ENCODE results near the gene TSPEAR.

DNA sequence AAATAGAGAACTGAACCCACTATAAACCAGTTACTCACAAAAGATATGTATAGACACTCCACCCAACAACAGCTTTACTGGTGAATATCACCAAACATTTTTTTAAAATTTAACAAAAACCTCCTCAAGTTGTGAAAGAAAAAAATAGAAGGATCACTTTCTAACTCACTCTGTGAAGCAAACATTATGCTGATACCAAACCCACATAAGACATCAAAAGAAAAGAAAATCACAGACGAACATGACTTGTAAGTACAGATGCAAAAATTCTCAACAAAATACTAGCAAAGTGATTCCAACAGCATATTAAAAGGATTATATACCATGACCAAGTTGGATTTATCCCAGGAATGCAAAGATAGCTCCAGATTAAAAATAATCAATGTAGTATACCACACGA is 19.7 kb downstream of the TSPEAR start:
- TF ChIP-seq, protein P1, sequence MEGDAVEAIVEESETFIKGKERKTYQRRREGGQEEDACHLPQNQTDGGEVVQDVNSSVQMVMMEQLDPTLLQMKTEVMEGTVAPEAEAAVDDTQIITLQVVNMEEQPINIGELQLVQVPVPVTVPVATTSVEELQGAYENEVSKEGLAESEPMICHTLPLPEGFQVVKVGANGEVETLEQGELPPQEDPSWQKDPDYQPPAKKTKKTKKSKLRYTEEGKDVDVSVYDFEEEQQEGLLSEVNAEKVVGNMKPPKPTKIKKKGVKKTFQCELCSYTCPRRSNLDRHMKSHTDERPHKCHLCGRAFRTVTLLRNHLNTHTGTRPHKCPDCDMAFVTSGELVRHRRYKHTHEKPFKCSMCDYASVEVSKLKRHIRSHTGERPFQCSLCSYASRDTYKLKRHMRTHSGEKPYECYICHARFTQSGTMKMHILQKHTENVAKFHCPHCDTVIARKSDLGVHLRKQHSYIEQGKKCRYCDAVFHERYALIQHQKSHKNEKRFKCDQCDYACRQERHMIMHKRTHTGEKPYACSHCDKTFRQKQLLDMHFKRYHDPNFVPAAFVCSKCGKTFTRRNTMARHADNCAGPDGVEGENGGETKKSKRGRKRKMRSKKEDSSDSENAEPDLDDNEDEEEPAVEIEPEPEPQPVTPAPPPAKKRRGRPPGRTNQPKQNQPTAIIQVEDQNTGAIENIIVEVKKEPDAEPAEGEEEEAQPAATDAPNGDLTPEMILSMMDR (IDR thresholded peaks at IDR 0.05 in 8 of 11, conservative IDR thresholded peaks at IDR 0.05 in 3 of 11) = no peak
- TF ChIP-seq POLR2A (IDR thresholded peaks at IDR 0.05) = no peak

All from spleen (tissue), 7 donors.